GM04504 (cell line): ENCODE results near the gene TSTD1.

Experiments used
- DNase-seq: peaks from one replicate; pipeline ENCODE4 v3.0.0-alpha.2; 2012; ENCODE audit warnings: low read depth

TSTD1 gene

DNA sequence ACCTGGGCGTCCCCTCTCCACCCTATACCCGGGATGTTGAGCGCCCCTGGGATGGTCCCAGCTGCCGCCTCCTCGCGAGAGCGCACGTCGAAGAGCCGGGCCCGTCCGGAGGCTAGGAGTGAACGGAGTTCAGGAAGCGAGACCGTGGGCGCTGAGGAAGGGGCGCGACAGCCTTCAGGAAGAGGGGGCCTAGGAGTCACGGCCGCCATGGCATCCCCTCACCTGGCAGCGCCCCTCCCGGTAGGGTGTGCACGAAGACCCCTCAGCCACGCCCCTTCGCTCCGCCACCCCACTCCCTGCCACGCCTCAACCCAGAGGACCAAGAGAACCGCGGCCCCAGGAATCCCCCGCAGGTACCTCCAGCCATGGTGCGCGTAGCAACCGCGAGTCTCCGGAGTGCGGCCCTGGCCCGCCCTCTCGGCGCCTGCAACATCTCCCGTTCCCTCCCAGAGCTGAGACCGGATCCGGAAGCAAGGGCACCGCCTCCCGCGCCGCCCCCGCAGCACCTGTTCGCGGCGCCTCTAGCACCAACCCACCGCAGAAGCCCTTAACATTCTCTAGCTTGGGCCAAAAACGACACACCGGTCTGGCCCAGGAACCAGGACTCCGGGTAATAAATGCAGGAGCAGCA lies at the start of gene TSTD1:
TSTD1 (minus strand) TSS at position 442 of the 631 bp plus-strand sequence; CDS start at position 367, 75 bp downstream.
- DNase-seq = no peak

DNA sequence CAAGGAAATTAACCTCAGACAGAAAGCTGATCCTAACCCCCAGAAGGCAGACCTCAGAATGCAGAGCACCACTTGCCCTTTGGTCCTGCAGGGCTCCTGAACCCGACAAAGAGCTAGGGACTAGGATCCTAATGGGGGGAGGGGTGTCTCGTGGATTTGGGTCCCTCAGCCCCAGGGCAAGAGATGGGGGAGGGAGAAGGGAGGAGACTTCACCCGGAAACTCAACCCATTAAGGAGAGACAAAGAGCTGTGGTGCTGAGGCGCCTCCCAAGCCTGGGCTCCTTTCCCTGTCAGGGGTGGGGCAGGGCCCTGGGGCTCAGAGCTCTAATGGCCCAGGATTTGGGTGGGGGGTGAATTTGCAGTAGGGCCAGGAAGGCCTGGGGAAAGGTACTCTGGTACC lies 47.7 kb upstream of the TSTD1 start:
- no peak for DNase-seq

GRCh38 chr1:161085165-161085564 lies 46.4 kb upstream of the TSTD1 start:
- no peak for DNase-seq

DNA sequence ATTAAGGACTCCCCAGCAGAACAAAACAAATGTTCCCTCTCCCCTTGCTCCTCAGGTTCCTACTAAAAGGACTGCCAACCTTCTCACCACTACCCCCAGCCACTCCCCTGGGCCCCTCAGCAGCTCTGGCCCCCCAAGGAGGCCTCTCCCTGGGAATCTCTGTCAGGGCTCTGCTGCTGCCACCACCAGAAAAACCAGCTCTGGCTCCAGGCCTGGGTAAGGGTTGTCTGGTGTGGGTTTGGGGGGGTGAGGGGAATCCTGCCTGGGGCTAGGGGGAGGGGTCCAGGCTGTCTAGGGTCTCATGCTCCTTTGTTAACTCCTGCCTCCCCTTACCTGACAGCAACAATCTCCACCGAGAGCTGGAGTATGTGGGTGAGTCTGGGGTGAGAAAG lies 45.8 kb upstream of the TSTD1 start:
- DNase-seq = no peak

DNA sequence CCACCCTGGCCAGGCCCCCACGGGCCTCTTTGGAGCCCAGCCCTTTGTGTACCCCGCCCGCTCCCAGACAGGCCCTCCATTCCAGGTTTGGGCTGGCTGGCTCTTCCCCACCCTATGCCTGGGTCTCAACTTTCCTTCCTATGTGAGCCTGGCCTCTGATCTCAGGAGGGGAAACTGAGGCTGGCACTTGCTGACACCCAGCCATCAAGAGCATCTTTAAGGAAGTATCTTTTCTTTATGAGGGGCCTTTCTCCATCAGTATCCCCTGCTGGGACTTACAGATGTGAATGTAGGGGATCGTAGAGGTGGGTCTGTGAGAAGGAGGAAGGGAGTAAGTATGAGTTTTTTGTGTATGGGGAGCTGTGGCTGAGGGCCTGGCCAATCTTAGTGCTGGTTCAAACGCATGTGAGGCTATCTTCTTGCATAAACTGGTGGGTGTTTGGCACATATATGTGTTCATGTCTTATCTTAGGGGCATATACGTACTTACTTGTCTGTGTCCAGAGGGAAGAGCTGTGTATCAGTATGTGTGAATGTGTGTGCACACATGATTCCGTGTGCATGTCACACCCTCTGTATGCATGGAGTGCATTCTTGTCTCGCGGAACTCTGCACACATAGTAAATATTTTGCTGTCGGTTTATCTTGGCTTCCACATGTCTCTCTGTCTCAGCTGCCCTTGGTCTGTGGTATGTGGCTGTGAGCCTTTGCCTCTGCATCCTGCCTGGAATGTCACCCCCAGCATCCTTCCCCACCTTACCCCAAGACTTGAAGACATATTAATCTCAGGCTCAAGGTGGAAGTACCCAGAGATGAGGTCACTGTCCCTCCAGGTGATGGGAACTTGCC lies 45.2 kb upstream of the TSTD1 start:
- no peak for DNase-seq

GRCh38 chr1:161082996-161083747 lies 44.4 kb upstream of the TSTD1 start:
- DNase-seq = peak; percentile 83

DNA sequence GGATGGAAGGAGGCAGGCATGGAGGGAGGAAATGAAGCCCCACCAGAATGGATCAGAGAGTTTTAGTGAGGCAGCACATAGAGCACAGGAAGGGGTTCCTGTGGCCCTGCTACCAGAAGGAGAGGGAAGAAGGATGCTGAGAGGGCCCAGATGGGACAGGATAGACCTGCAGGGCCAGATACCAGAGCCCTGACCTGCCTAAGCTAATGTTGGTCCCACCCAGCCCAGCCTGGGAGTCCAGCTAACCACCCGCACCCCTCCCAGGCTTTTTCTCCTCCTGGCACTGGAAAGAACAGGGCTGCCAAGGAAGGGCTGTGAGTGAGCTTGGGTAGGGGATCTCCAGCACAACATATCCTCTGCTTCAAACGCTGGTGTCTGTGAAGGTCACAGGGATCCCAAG lies 43.7 kb upstream of the TSTD1 start:
- no peak for DNase-seq

DNA sequence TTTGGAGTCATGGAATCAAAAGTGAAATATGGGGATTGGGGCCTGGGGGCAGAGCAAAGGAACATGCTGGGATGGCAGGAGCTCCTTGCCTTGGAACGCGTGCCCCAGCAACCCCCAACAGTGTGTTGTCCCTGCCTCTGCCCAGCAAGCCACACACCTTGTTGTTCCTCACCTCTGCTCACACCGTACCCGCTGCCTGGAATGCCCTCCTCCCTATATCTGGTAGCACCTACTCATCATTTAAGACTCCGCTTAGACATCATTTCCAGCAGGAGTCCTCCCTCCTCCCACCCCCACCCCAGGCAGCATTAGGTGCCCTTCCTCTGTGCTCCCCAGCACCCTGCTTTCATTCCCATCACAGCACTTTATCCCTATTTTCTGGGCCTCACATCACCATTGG lies 42.8 kb upstream of the TSTD1 start:
- DNase-seq = no peak

- no peak for DNase-seq
These were observed 42.0 kb upstream of the TSTD1 start for GRCh38 chr1:161080441-161081405.

- DNase-seq = no peak
These were observed 40.8 kb upstream of the TSTD1 start for GRCh38 chr1:161079436-161080110.

DNA sequence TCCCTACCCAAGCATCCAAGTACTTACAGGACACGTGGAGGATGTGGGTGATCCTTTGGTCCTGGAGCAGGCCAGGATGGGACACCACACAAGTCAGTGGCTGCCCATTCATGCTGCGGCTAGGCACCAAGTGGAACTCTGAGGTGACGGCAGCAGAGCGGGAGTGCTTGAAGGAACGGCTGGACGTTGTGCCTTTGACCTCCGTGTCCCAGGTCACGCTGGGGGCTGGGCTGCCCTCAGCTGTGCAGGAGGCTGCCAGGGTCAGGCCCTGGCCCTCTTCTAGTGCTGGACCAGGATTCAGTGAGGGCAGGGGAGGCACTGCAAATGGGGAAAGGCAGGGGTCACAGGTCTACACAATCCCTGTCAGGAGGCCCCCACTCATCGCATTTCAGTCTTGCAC lies 38.7 kb upstream of the TSTD1 start:
- DNase-seq = no peak

GRCh38 chr1:161076410-161076809 lies 37.6 kb upstream of the TSTD1 start:
- DNase-seq = no peak

- no peak for DNase-seq
These were observed 36.1 kb upstream of the TSTD1 start for GRCh38 chr1:161074676-161075368.

DNA sequence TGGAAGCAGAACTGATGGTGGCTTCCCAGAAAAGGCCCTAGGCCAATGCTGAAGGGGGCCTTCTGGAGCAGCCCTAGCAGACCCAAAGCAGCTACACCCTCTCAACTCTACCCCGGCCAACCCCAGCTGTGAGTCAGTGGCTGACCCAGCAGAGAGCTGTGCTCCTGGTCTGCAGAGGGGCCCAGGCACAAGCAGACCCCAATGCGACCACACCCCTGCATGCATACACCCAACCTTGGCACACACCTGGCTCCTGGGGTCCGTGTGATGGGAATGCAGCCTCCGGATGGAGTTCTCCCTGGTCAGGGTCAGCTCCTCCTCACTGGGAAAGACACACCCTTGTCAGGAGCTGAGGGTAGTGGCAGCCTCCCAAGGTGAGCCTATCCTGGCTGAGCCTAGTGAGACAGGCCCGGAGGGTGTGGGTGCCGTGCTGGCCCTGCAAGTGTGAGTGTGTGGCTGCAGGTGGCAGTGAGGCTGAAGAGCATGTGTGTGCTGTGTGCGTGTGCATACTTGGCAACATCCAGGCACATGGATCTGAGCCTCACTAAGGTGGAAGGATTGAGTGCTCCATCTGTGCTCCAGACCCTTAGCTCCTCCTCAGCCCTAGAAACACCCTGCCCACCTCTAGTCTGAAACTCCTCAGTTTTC lies 34.8 kb upstream of the TSTD1 start:
- DNase-seq = no peak

- no peak for DNase-seq
These were observed 34.1 kb upstream of the TSTD1 start for GRCh38 chr1:161072751-161073449.

GRCh38 chr1:161071886-161072371 lies 33.2 kb upstream of the TSTD1 start:
- DNase-seq = no peak

GRCh38 chr1:161070761-161071160 lies 32.0 kb upstream of the TSTD1 start:
- no peak for DNase-seq

DNA sequence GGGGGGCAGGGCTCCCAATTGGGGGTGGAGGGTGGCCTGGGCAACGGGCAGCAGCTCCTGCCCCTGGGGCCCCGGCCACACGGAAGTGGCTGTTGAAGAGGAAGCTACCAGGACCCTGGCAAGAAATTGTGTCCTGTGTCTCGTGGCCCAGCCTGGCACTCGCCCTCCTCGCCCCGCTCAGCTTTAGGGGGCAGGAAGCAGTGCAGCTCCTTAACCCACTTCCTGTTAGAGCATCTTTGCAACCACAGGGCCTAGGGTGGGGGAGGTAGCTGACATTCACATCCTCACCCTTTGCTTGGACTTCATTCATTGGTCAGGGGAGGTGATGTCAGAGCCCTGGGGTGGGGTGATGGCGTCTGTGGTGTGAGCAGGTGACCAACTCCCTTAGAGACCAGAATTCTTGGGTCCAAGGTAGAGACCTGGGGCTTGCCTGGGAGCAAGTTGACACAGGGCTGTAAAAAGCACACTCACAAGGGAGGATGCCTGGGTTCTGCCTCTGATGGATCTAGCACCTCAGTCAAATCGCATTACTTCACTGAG lies 31.0 kb upstream of the TSTD1 start, which contains the start of gene ARHGAP30:
ARHGAP30 (minus strand) TSS at position 161 of the 540 bp plus-strand sequence. CDS start 267 bp downstream, outside the sequence.
- DNase-seq = no peak

- no peak for DNase-seq
These were observed 30.5 kb upstream of the TSTD1 start for GRCh38 chr1:161069241-161069640.
